ENCODE results near the gene POLR2C. TPM values are rescaled to one million over a fixed set of nuclear protein-coding genes. Genes with fewer than 3 reads are reported as not detected.
"Not testable (repeated sequence)": the region's sequence is repeated elsewhere in the genome, so short reads cannot be mapped to it uniquely, and the experiment has no call there.

The POLR2C gene
- total RNA-seq, 1 donor from 2014 or later, result 136 TPM

DNA sequence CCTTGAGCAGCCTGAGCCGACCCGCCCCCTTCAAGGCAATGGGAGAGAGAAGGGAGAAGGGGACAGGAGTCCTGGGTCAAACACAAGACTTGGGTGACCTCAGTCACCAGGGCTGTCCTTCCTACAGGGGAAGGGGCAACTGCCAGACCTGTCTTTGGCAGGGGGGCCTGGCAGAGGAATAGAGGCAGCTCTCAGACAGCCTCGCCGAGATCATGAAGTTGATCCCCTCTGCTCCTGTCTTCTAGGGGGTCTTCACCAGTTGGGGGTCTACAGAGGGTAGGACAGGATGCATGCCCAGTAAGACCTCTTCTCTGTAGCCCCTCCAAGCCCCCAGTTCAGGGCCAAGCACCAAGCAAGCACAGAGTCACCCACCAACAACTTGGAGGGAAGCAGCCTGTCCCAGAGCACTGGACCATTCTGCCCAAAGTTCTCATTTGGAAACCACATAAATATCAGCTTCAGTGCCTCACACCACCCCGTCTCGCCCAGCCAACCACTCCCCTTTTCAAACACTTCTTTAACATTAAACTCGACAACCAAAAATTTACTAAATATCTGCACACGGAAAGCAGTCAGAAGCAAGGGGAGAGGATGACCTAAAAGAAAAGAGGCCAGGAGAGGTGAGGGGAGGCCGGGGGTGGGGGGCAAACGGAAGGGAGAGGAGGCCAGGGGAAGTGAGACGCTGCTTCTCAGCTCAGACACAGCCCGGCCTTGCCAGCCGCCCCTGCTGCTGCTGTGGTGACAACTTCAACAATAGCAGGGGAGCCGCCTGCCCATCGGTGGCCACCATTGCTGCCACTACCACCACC, 16.1 kb downstream of the POLR2C start:
- DNase-seq (ENCODE audit: low read depth, low spot score), result no peak

DNA sequence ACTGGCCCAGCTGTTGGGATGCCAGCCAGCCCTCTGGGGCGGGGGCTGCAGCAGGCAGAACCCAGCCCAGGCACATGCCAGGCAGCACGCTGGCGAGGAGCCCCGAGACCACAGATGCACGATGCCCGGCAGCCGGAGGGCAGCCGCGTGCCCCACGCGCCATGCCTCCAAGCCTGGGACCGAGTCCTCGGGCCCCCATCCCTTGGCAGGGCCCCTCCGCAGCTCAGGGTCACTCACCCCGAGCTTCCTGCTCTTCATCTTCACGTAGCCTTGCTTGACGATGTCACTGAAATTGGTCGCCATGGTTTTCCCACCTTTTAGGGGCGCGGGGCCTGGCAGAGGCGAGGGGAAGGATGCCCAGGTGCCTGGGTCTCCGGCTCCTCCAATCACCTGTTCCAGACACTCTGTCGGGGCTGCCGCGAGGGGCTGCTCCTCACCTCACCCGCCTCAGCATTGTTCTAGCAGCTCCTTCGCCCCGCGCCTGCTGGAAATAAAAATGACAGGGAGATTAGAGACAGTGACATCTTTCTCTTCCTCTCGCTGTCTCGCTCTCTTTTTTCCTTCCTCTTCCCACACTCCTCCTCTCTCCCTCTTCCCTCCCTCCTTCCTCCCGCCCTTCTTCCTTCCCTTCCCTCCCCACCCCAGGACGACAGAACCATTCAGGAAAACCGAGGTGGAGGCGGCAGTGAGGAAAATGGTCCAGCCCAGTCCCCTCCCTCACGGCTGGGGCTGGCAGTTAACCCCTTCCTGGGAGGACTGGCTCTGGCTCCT, 16.9 kb downstream of the POLR2C start:
- no peak for DNase-seq (ENCODE audit: low read depth, low spot score)

DNA sequence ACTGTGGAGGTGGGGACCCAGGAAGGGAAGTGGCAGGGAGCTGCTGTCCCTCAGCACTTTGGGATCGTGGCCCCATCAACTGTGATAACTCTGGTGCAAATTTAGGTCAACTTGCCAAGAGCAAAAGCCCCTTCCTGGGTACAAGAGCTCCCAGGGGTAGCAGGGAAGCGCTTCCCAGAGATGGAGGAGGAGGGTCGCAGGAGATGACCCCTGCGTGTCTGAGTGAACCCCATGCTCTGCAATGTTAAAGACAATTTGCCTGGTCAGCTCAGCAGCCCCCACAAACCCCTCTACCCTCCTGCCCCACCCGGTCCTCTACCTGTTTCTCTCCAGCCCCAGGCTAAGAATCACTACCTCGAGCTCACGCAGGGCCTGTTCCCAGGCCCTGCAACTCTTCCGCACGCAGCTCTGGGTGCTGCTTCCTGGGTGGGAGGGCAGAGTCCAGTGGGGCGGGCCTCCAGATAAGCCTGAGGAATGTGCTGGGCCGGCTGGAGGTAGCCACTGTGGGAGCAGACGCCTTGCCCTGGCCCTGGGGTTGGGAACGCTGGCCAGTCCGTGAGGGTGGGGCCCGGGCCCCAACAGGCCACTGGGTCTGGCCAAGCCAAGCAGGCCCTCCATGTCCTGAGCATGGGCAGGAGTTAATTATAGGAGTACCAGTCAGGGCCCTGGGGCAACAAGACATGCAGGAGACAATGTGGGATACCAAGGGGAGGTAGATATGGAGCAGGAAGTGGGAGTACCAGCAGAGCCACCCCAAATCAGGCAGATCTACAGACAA, 17.7 kb downstream of the POLR2C start:
- DNase-seq (ENCODE audit: low read depth, low spot score), result no peak

DNA sequence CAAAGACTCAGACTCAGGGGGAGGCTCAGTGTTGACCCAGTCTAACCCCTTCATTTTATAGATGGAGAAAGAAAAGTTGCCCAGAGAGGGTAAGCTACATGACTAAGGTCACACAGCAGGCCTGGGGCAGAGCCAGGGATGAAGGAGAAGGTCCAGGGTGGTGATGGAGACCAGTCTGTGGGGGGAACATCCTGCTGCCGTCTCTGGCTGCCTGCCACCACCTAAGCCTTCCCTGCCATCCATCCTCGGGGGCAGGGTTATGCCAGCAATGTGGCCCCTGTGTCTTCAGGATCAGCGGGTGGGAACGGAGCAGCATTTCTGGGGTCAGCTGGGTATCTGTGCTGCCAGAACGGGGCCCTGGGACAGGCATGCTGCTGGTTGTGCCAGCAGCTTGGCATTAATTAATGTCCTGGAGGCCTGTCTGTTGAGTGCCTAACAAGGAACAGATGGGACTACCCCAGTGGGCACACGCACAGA, 18.3 kb downstream of the POLR2C start:
- no peak for DNase-seq (ENCODE audit: low read depth, low spot score)

DNA sequence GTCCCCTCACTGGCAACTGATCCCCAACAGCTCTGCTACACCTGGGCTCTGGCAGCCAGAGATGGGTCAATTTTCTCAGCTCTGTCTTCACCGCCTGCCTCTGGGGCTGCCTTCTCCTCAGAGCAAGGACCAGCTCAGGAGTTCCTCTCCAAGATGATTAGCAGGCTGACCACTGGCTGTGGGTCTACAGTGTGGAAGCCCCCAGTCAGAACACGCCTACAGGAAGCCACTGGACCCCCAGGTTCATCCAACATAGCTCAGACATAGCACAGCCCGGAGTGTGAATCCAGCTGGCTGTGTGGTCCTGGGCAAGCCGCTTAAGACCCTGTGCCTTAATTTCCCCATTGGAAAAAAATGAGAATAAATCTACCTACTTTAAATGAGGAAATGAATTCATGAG, 18.9 kb downstream of the POLR2C start:
- no peak for DNase-seq (ENCODE audit: low read depth, low spot score)

DNA sequence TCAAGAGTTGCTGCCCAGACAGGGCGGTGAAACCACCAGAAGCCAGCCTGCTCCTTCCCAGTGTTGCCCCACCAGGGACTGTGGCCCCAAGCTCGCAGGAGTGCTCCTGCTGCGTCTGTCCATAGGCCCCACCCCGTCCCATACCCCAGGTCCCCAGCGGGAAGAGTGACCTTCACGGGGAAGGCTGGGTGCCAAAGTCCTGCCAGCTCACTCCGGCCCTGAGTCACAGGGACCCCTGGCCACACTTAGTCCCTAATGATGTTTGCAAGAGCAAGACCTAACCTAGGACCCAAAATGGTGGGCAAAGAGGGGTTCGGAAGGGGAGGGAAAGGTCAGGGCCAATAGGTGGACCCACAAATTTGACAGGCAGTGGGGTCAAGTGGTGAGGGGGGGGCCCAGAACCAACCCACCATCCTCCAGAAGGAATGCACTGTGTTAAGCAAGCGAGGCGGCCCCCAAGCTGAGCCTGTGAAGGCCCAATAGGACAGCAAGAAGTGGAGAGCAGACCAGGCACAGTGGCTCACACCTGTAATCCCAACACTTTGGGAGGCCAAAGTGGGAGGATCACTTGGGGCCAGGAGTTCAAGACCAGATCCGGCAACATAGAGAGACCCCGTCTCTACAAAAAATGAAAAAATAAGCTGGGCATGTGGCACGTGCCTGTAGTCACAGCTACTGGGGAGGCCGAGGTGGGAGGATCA, 20.5 kb downstream of the POLR2C start:
- no peak for DNase-seq (ENCODE audit: low read depth, low spot score)

DNA sequence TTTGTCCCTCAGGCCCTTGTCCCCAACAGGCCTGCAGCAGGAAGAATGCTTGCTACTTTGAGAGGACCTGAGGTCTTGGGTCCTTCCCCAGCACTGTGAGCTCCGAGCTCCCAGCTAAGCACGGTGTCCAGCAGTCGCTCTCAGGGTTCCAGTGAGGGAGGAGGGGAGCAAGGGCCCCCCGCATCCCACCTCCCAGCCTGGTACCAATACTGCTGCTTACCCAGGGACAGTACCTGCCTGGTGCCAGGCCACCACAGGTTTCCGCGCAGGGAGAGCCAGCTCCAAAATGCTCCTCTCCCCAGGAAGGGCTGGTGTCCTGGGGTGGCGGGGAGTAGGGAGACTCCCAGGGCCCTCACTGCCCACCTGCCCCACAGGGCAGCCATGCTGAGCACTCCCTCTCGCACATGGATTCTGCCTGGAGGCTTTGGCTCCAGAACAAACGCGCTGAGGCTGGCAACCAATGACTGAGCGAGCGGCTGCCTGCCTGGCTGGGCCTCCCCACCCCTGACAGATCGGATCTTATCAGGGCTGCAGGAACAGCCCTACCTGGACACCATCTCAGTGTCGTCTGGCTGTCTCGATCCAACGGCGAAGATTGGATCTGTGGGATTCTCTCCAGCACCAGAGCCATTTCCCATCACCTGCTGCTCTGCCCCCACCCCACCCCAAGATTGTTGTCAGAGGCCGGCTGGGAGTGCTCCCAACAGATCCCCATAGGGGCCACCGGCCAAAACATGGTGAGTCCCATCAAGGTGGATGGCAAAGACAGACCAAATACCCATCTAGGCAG, 21.4 kb downstream of the POLR2C start:
- no peak for DNase-seq (ENCODE audit: low read depth, low spot score)

DNA sequence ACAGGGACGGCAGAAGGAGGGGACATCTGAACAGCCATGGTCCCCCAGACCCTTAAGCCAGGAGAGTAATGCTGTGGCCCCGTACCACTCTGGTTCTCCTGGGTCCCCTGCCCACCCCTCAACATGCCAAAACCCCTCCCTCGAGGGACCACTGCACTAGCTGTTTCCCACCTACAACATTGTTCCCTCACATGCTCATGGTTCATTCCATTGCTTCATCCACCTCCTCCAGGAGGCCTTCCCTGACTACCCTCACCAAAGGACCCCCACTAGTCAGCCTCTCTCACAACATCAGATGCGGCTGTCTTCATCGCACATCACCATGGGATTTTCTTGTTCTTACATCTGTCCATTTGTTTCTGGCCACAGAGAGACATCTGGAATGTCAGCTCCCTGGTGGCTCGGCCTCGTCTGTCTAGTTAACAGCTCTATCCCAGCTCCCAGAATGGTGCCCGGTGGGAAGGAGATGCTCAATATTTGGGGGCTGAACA, 22.1 kb downstream of the POLR2C start:
- no peak for DNase-seq (ENCODE audit: low read depth, low spot score)

DNA sequence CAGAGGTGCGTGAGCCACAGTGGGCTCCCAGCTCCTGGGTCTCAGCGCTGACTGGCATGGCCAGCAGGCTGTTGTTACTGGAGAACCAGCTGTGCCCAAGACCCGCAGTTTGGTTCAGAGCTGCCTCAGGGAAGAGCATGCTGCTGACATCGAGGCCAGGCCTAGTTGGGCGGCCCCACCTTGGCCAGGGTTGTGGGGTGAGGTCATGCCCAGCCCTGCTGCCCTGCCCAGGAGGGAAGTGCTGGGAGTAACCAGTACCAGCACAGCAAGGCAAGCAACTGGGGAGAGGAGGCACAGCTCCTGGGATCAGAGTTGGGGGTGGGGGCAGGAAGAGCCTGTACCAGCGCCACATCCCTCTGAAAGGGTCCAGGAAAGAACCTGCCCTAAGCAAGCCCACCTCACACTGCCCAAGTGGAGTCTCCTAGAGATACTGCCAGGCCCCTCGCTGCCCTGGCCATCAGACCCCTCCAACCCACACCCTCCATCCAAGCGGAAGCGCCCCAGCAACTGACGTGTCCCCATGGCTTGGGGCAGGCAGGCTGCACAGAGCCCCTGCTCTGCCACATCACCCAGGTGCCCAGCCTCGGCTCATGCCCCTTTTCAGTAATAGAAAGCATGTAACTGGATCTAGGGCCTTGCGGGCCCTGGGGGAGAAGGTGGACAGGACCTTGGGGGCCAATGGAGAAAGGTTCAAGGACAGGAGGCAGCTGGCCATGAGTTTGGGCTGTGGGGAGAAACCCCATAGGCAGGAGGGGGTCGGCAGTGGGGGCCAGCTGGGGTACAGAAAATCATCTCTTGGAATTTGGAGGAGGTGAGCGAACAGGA, 22.8 kb downstream of the POLR2C start:
- no peak for DNase-seq (ENCODE audit: low read depth, low spot score)

DNA sequence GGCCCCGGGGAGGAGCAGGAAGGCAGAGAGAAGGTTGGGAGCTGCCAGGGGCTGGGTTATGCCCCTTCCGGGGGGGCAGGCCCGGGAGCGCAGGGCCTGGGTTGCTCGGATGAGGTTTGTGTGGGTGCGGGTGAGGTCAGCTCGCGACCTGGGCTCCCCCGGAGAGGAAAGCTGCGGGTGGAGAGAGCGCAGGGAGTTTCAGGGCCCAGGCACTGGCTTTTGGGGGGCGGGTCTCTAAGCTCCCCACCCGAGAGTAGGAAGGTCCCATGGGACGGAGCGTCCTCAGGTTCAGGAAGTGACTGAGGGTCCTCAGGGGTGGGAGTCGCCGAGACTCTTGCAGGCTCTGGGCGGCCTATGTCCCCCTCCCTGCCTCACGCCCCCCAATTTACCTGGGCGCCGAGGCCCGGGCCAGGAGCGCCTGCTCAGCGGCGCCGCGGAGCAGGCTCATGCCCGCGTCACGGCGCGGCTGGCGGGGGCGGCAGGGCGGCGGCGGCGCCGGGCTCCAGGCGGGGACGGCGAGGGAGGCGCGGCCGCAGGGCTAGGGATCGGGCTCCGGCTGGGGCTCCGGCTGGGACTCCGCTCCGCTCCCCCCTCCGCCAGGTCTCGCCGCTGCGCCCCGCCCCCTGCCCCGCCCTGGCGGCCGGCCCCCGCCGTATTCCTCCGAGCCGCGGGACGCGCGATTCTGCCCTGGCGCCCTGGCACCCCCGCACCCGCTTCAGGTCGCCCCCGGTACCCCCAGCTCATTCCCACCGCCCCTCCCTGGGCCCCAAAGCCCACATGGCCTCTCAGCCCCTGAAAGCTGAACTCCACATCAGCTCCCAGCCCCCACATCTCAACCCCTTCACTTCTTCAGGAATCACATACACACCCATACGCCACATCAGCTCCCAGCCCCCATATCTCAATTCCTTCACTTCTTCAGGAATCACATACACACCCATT, 23.7 kb downstream of the POLR2C start, which contains the start of gene DOK4:
DOK4 (minus strand) TSS at position 578 of the 942 bp plus-strand sequence. CDS start 6,986 bp downstream, outside the sequence.
- DNase-seq (ENCODE audit: low read depth, low spot score), result no peak

DNA sequence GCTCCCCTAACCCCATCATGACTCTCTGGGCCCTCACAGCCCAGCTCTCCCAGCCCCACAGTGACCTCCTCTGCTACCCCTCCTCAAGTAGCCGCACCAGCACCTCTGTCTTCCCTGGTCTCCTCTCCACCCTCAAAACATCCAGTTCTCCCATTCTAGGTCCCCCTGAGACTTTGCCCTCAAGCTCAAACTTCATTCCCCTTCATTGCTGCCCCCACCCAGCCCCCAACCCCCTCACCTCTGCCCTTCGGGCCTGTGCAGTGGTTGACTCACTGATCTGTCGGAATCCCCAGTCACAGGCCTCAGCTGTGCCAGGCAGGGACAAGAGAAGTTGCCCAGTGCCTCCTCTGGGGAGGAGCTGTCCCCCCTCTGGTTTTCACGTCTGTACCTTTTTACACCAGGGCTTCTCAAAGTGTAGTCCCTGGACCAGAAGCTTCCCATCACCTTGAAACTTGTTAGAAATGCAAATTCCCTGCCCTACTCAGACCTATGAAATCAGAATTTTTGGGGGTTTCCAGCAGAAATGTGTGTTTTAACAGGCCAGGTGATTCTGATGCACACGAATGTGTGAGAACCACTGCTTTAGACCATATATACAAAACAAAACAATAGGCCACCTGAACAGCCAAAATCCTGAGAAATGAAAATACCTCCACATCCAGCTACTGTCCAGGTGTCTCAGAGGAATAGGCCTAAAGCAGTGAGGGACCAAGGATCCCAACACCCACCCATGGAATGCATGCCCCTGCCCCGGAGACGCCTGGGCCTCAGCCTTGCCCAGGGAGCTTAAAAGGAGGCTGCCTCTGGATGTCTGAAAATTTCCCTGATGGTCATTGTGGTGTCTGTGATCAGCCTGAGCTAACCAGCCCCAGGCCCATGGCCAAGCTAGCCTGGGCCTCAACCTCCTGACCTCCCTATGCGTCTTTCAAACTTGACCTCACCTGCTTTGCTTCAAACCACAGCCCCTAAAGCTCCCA, 24.7 kb downstream of the POLR2C start:
- no peak for DNase-seq (ENCODE audit: low read depth, low spot score)

DNA sequence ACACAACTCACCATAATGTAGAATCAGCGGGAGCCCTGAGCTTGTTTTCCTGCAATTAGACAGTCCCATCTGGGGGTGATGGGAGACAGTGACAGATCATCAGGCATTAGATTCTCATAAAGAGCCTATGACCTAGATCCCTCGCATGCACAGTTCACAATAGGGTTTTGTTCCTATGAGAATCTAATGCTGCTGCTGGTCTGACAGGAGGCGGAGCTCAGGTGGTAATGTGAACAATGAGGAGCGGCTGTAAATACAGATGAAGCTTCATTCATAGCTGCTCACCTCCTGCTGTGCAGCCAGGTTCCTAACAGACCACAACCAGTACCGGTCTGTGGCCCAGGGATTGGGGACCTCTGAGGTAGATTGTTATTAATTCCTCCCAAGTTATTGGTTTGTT, 26.8 kb downstream of the POLR2C start:
- no peak for DNase-seq (ENCODE audit: low read depth, low spot score)

DNA sequence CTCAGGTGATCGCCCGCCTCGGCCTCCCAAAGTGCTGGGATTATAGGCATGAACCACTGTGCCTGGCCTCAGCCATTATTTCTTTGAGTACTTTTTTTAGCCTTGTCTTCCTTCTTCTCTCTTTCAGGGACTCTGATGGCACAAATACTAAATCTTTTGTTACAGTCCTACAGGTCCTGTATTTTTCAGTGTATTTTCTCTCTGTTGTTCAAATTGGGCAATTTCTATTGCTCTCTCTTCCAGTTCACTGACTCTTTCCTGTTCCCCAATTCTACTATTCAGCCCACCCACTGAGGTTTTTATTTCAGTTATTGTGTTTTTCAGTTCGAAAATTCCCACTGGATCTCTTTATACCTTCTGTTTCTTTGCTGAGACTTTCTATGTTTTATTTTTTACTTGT, 31.3 kb downstream of the POLR2C start:
- DNase-seq (ENCODE audit: low read depth, low spot score), result no peak

DNA sequence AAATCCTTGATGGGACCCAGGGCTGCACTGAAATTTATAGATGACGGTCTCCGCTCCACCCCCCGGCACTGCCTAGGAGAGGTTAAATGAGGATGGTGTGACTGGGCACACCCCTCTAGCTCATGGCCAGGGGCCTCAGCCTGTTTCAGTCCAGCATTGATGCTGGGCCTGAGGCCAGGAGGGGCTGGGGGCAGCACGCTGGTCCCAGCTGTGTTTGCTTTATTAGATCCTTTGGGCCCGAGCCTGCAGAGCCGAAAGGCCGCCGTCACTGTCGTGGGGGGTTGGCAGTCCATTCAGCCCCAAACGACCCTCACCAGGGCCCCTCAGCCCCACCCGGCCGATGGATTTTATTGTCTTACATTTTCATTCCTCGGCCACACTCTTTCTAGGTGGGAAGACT, 34.6 kb downstream of the POLR2C start:
- DNase-seq (ENCODE audit: low read depth, low spot score), result no peak

DNA sequence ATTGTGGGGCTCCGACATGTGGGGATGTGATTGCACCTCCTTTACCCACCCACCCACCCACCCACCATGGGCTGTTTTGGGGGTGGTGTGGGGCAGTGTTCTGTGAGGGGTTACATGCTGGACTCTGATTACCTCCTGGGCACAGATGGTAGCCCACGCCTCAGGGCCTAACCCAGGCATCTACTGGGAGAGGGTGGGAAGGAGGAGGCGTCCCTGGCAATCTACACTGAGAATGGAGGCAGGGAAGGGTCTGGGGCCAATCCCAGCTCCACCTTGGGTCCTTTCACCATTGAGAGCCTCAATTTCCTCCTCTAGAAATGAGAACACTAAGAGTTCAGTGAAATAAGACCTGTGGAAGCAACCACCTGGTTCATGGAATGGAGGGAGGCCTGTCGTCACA, 35.6 kb downstream of the POLR2C start:
- DNase-seq (ENCODE audit: low read depth, low spot score), result no peak

DNA sequence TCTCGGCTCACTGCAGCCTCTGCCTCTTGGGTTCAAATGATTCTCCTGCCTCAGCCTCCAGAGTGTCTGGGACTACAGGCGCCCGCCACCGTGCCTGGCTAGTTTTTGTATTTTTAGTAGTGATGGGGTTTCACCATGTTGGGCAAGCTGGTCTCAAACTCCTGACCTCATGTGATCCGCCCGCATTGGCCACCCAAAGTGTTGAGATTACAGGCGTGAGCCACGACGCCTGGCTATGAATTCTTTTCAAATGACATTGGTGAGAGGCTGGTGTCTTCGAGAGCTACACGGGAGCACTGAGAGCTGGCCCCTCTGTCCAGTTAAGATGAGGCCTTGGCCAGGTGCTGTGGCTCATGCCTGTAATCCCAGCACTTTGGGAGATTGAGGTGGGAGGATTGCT, 37.5 kb downstream of the POLR2C start:
- DNase-seq (ENCODE audit: low read depth, low spot score), result not testable (repeated sequence)

DNA sequence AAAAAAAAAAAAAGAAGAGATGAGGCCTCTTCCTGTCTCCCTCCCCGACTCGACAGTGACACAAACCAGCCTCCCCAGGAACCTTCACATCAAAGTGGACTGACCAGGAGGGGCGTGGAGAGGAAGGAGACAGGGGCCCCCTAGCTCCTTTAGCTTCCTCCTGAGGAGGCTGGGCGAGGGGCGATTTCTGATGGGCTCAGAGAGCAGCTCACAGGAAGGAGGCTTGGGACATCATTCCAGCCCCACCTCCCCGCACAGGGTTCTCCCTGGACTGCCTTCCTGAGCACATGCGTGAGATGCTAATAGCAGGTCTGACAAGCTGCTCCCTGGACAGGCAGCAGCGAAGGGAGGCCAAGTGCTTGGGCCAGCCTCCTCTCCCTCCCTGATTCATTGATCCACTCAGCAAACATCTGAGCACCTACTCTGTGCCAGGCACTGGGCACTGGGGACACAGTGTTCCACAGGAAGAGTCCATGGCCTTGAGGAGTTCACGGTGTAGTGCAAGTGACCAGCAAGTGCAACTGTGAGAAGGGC, 38.2 kb downstream of the POLR2C start:
- no peak for DNase-seq (ENCODE audit: low read depth, low spot score)

Data from pulmonary artery endothelial cell (primary cell).